HG02642 (cell line): Measurements from ENCODE around the gene KIF18A.
A peak's percentile ranks its signal among the peaks of the same experiment; 100 is the strongest.

Experiments
- ATAC-seq: cut with Tn5 transposase; IDR thresholded peaks from one replicate; pipeline ENCODE4 v1.9.1; 2021; ENCODE audit warnings: mild to moderate bottlenecking; ENCODE audit not compliant: unreplicated experiment, poor library complexity

Gene KIF18A

DNA sequence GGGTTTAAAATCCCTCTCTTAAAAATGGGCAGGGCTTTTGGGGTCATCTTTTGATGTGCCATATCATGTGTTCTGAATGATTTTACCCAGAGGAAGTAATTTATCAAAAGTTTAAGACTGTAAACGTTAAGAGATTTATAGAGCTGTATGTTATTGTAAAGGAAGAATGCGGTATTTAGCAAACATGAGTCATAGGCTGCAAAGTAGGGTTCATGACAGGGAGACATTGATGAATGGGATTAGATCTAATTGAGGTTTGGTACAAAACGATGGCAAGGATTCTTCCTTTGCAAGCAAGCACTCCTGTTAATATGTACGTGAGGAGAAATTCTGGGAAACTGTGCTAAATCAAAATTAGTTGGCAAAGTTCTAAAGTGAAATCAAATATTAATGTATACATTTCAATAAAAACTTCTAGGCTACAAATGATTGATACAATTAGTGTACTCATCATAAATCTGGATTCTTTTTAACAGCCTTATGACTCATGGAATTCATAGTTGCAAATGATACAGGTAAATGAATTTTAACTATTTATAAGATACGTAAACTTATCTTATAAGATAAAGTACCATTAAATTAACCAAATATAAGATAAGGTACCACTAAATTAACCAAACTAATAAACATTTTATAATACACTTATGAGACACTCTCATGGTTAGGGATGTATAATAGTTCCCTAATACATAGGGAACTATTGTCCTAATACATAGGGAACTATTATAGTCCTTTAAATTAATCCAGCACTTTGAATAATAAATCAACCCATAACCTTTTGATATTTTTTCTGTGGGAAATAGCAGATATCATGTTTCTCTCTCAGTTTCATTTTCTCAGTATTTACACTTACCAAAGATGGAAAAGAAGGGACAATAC lies 58.4 kb downstream of the KIF18A start:
- ATAC-seq: no peak

DNA sequence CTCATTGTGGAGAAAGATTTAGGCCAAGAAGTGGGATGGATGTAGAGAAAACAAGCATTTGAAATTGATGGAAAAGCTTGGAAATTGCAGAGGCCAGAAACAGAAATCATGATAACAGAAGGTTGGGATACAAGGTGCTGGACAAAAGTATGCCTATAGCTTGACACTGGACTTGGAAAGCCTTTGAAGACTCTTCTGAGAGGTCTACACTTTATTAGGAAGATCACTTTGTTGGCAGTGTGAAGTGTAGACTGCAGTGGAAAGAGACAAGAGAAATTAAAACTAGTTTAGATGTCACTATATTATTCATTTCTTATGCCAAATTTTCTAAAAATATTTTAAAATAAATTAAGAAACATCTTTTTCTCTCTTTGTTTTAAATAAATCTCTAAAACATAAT lies 59.1 kb downstream of the KIF18A start:
- ATAC-seq: no peak

DNA sequence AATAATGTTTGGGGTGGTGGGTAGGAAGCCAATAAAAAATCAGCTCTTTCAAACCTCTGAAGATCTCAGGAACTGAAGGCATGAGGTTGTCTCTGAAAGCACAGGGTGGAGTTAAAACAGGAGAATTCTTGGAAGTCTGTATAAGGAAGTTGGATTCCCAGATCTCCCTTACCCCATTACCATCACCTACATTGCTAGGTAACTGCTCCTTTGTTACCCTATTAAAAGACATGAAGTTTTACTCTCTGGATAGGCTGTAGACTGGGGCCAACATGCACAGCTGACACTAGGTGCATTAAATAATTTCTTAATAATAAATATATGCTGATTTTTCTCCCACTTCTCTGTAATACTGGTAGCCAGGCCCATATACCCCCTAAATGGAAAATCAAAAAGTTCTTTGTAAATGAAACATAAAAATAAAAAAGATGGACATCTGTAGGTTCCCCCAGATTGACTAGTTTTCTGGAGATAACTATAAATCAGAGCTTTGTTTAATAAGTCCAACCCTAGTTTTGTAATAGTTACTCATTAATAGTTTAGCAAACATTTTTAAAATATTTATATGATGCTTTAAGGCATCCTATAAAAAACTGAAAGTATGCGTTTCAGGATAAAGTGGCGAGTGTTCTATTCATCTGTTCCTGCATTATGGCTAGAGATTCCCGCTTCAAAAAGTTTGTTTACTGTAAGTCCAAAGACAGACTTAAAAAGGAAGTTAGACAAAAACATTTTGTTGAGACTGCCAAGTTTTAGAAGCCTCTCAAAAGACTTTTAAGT lies 63.8 kb downstream of the KIF18A start:
- ATAC-seq: no peak

DNA sequence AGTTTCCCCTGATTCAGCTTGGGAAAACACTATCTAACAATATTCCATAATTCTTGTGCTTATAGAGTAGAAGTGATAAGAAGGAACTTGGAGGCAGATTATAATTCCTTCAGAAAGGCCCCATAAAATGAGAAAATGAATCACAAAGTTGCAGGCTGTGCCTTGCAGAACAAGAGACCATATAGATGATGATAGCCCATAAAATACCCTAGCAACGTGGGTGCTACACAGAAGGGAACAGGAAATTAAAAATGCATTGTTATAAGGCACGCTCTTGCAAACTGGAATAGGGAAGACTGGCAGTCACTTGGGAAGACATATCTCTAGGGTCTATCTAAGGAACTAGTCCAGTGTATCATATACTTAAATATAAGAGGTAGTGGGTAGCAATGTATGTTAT lies 67.6 kb downstream of the KIF18A start:
- no peak for ATAC-seq

DNA sequence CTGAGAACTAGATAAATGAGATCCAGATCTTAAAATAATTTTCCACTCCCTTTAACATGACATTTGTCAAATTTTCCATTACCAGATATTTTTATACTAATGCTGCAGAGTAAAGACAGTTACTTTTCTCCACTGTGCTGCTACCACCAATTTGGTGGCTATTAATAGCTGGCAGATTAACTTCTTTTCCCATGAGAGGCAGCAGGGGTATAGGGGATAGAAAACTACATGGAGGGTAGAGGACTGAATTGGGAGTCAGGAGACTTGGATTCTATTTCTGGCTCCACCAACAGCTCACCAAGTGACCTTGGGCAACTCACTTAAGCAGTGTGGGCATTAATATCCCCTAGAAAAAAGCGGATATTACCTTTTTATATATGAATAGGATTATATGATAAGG lies 69.2 kb downstream of the KIF18A start:
- ATAC-seq: no peak

DNA sequence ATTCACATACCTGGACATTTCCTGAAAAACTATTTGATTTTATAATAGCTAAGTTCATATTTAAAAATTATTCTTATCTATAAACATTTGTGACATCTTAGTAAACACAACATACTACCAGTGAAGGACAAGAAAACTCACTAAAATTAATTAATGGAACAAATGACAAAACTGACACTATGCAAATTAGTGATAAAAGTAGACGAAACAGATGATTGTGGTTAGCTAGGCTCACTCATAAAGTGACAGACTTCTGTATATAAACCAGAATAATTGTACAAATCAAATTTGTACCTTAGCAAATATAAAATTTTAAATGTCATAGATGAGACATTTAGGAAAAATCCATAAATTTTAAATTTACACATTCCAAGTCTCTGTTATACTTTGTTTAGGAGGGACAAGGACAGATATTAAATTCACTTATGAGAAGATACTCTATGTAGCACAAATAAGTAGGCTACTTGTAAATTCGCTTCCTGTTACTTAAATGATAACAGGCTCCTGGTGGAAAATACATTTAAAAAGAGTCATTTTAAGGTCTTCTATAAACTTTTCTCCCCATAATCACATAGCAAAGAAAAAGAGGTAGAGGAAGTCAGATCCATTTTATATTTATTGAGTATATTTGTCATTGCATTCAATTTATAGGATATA lies 81.2 kb downstream of the KIF18A start:
- ATAC-seq: peak; percentile 57

DNA sequence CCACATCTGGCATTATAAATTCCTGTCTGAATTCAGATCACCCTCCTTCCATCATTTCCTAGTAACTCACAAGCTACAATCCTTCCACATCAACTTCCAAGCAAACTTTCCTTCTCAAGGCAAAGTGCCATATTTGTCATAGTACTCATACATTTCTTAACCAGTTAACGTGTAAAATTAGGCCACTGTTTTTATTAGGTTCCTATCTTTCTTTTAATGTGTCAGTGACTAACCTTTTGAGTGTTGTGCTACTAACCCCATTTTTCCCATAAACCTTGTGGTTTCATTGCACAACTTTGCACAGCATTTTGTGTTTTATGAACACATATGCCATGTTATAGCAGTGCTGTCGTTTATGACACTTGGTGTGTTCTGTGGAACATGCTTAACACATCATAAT lies 90.1 kb downstream of the KIF18A start:
- no peak for ATAC-seq

DNA sequence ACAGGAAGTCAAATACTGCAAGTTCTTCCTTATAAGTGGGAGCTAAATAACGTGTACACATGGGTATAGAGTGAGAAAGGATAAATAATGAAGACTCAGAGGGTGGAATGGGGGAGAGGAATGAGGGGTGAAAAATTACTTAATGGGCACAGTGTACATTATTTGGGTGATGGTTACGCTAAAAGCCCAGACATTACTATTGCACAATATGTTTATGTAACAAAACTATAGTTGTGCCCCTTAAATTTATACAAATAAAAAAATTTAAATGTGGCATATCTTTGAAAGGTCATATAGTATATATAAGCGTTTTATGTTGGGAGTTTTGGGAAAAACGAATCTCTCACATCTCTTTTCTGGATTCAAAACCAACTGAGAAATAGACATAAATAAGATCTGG lies 96.1 kb downstream of the KIF18A start:
- ATAC-seq: no peak

DNA sequence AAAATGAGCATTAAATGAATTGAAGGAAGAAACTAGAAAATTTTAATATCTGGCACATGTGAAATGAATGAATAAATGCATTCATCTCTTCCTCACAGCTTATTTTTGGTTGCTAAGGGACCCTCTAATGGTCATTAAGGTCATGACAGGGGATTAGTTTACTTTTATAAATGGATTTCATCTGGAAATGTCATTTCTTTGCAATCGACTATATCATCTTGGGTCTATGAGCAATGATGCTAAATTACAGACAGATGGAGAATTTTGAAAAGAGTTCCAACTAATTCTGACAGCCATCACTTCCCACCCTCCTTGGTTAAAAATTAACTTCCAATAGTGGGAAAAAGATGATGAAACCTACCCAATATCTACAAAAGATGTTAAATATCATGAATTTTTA lies 98.0 kb downstream of the KIF18A start:
- ATAC-seq: no peak

DNA sequence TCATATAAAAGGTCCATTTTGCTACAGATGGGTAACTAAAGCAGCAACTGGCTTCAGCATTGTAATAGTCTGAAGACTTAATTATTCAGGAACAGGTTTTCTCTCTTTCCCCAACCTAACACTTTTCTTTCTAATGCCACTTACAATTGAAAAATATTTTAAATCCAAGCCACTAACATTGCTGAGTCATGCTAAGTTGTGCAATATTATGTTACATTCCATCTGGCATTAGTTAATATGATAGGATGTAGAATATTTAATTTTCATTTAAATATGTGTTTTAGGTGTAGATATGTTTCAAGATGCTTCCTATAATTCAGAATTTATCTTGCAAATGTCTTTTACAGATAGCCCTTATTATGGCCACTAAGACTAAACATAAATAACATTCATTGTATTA lies 98.6 kb downstream of the KIF18A start:
- no peak for ATAC-seq

DNA sequence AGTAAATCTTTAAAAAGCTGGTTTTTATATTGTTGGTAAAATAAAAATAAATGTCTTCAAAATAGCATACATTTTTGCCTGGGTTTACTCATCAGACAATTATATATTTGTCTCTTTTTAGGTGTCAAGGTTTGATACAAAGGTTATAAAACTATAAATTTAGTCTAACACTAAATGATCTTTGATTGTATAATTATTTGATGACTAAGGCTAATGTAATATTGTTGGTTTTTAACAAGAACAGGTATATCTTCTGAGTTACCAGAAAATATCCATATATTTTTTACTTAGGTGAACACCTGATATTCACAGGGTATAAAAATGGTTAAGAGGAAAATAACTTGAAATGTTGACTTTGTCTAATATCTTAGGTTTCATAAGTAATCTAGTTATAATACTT lies 104.3 kb downstream of the KIF18A start:
- no peak for ATAC-seq

DNA sequence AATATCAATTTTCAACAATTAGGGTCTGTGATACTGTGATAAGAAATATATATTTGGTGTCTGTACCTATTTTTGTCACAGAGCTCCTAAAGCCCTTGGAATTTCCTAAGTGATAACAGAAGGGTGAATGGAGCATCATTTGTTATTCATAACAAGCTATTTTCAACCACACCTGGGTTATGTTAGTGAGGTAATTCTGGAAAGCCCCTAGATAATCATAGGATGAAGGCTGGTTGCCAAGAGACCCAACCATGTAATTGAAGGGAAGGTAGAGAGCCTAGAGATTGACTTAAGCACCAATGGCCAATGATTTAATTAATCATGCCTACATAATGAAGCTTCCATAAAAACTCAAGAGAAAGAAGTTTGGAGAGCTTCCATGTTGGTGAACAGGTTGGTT lies 109.4 kb downstream of the KIF18A start:
- ATAC-seq: no peak

GRCh38 chr11:27997344-27997743 lies 110.6 kb downstream of the KIF18A start:
- ATAC-seq: no peak

DNA sequence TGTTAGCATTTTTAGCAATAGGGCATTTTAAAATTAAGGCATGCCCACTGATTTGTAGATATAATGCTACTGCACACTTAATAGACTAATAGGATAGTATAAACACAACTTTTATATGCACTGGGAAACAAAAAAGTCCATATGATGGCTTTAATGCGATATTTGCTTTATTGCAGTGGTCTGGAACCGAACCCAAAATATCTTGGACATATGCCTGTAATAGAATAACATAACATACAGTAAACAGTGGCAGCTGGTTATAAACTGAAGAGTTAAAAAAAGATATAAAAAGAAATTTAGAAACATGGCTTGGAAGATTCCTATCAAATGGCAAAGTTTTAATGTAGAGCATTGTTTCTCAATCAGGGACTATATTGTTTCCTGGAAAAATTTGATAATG lies 111.9 kb downstream of the KIF18A start:
- no peak for ATAC-seq

GRCh38 chr11:27995083-27995482 lies 112.9 kb downstream of the KIF18A start:
- no peak for ATAC-seq

- ATAC-seq: no peak
Observed at GRCh38 chr11:27991736-27992135, 116.2 kb downstream of the KIF18A start.

GRCh38 chr11:27977527-27977926 lies 130.4 kb downstream of the KIF18A start:
- no peak for ATAC-seq

DNA sequence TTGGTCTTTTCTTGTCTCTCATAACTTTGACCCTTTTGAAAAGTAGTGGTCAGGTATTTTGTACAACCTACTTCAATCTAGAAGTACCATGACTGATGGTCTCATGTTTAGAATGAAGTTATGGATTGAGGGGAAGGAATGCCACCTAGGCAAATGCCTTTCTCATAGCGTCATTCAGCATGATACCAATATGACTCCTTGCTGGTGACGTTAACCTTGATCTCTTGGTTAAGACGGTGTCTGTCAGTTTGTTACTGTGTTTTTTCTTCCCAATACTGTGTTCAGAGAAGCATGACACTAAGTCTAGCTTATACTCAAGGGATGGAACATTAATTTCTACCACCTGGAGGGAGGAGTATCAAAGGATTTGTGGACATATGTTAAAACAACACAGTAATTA lies 130.9 kb downstream of the KIF18A start:
- ATAC-seq: no peak

- no peak for ATAC-seq
Observed at GRCh38 chr11:27976262-27976661, 131.7 kb downstream of the KIF18A start.

DNA sequence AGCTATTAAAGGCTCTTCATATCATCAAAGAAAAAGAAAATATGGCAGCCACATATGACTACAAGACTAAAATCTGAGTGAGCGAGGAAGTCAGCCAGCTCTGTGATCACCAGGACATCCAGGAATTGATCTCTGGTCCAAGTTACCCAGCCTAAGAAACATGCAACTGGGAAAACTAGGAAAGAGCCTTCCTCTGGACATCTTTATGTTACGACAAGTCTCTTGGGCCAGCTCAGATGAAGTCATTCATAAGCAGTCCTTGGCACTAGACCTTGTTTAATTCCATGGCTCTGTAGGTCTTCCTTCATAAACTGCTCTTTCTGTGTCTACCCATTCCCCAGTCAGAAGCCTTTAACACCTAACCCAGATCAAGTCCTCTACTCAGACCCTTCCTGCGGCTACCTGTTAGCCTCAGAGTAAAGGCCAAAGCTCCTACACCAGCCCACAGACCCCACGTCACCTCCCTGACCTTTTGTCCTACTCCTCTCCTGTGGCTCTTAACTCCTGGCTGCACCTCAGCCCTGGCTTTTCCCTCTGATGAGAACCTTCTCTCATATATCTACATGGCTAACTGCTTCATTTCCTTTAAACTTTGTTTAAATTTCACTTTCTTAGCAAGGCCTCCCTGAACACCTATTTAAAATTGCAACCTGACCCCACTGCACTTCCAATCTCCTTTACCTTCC lies 134.0 kb downstream of the KIF18A start:
- ATAC-seq: no peak
